ENCODE measurements around the gene EIF2AK3.
"Not testable (repeated sequence)": the region's sequence is repeated elsewhere in the genome, so short reads cannot be mapped to it uniquely, and the experiment has no call there.

Gene EIF2AK3

GRCh38 chr2:88651646-88652045 lies 24.4 kb upstream of the EIF2AK3 start:
- no peak for ATAC-seq
- TF ChIP-seq TCF4 (CRISPR knock-in tag; IDR thresholded peaks at IDR 0.05; ENCODE audit: borderline replicate concordance) (no peak), ZFP3 (CRISPR knock-in tag; IDR thresholded peaks at IDR 0.05) (no peak), ZNF565 (CRISPR knock-in tag; conservative IDR thresholded peaks at IDR 0.05; ENCODE audit: low read depth) (no peak), ZC3H10 (CRISPR knock-in tag; IDR thresholded peaks at IDR 0.05) (no peak), ESRRG (CRISPR knock-in tag; IDR thresholded peaks at IDR 0.05) (no peak), PATZ1 (CRISPR knock-in tag; IDR thresholded peaks at IDR 0.05; ENCODE audit: borderline replicate concordance) (no peak), POU6F1 (CRISPR knock-in tag; IDR thresholded peaks at IDR 0.05; ENCODE audit: borderline replicate concordance, low read depth) (no peak), SNAI2 (CRISPR knock-in tag; IDR thresholded peaks at IDR 0.05) (no peak), TSHZ2 (CRISPR knock-in tag; IDR thresholded peaks at IDR 0.05) (no peak), CSDC2 (CRISPR knock-in tag; IDR thresholded peaks at IDR 0.05) (no peak), PPARA (CRISPR knock-in tag; IDR thresholded peaks at IDR 0.05; ENCODE audit: borderline replicate concordance) (no peak), ZFP30 (CRISPR knock-in tag; IDR thresholded peaks at IDR 0.05) (no peak), BACH2 (CRISPR knock-in tag; IDR thresholded peaks at IDR 0.05; ENCODE audit: borderline replicate concordance) (no peak), CSRNP3 (CRISPR knock-in tag; IDR thresholded peaks at IDR 0.05) (no peak), ZNF8 (CRISPR knock-in tag; IDR thresholded peaks at IDR 0.05) (no peak), ISL1 (CRISPR knock-in tag; IDR thresholded peaks at IDR 0.05) (no peak), CREB5 (CRISPR knock-in tag; IDR thresholded peaks at IDR 0.05; ENCODE audit: low read depth) (no peak), TOX (CRISPR knock-in tag; IDR thresholded peaks at IDR 0.05; ENCODE audit: borderline replicate concordance) (no peak)

- ATAC-seq, result not testable (repeated sequence)
Observed at GRCh38 chr2:88645291-88645882, 18.1 kb upstream of the EIF2AK3 start.

- ATAC-seq, result peak; percentile 66
- TF ChIP-seq ARNTL (CRISPR knock-in tag; IDR thresholded peaks at IDR 0.05; ENCODE audit: borderline replicate concordance, low read depth) (no peak), CSRNP3 (CRISPR knock-in tag; IDR thresholded peaks at IDR 0.05) (no peak), ZFP3 (CRISPR knock-in tag; IDR thresholded peaks at IDR 0.05) (no peak)
Observed at GRCh38 chr2:88642278-88642677, 15.0 kb upstream of the EIF2AK3 start.
